ENCODE measurements around the gene CCDC33.

CCDC33 gene

DNA sequence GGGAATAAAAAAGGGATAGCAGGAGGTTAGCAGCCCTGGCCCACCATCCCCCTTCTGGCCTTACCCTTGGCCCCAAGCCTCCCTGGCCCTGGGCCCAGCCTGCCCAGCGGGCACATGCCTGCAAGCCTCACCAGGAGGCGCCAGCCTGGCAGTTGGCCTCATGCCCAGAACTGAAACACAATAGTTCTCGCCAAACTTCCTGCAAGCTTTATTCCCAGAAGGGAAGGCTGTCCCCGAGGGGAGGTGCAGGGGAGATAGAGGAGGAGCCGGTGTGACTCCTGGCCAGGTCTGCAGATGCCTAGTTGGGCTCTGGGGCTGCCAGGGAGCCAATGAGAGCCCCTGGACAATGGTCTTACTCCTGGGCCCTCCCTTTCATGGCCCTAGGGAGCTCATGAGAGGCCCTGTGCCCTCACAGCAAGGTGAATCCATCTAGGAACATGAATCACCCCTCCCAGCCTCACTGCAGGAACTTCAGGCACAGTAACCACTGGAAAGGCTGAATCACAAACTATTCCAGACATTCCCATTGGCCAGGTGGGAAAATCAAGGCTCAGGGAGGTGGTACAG is 4.0 kb downstream of the CCDC33 start:
- TF ChIP-seq GABPA (IDR thresholded peaks at IDR 0.05; ENCODE audit: low read depth) (no peak), POLR2AphosphoS5 (IDR thresholded peaks at IDR 0.05; ENCODE audit: low read depth) (no peak), SPI1 (IDR thresholded peaks at IDR 0.05; ENCODE audit: borderline replicate concordance, low read depth) (no peak)
- DNase-seq (ENCODE audit: low read depth in 1 of 2, low spot score in 1 of 2) = no peak
- Histone ChIP-seq H3K27me3 (ENCODE audit: insufficient read depth, poor library complexity, severe bottlenecking) (no peaks in the 10 kb centered on the region), H3K4me3 (replicated peaks; ENCODE audit: insufficient read depth, low read length) (no peak overlapping the region), H3K27ac (replicated peaks) (no peak overlapping the region)

DNA sequence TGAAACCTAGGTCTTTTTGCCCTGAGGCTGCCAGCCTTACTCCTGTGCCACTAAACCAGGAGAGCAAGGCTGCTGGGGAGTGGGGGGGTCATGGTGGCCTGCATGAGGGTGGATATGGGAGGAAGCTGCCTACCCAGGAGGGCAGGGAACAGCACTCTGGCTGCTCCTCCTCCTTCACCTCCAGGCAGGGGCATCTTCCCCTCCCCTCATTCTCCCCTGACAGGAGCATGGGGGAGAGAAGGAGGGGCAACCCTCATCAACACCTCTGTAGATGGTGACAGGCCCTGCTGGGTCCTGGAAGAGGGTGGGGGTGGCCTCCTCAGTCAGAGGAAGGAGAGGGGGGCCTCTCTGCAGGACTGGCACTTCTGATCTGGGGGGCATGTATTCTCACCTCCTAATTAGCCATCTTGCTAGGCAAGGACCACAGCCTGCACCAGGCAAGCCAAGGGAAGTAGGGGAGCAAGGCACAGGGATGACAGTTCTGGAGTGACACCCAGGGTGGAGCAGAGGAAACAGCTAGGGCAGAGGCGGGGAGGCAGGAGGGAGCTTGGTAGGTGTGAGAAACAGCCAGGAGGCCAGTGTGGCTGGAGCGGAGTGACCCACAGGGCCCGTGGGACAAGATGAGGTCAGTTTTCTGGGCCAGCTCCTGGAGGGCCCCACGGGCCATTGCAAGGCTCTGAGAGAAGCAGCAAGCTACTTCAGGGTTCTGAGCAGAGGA is 4.9 kb downstream of the CCDC33 start:
- TF ChIP-seq, protein P1, sequence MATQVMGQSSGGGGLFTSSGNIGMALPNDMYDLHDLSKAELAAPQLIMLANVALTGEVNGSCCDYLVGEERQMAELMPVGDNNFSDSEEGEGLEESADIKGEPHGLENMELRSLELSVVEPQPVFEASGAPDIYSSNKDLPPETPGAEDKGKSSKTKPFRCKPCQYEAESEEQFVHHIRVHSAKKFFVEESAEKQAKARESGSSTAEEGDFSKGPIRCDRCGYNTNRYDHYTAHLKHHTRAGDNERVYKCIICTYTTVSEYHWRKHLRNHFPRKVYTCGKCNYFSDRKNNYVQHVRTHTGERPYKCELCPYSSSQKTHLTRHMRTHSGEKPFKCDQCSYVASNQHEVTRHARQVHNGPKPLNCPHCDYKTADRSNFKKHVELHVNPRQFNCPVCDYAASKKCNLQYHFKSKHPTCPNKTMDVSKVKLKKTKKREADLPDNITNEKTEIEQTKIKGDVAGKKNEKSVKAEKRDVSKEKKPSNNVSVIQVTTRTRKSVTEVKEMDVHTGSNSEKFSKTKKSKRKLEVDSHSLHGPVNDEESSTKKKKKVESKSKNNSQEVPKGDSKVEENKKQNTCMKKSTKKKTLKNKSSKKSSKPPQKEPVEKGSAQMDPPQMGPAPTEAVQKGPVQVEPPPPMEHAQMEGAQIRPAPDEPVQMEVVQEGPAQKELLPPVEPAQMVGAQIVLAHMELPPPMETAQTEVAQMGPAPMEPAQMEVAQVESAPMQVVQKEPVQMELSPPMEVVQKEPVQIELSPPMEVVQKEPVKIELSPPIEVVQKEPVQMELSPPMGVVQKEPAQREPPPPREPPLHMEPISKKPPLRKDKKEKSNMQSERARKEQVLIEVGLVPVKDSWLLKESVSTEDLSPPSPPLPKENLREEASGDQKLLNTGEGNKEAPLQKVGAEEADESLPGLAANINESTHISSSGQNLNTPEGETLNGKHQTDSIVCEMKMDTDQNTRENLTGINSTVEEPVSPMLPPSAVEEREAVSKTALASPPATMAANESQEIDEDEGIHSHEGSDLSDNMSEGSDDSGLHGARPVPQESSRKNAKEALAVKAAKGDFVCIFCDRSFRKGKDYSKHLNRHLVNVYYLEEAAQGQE (IDR thresholded peaks at IDR 0.05; ENCODE audit: insufficient replicate concordance, low read depth) = no peak
- no peak for TF ChIP-seq GABPA (IDR thresholded peaks at IDR 0.05; ENCODE audit: low read depth)
- no peak for TF ChIP-seq SPI1 (IDR thresholded peaks at IDR 0.05; ENCODE audit: borderline replicate concordance, low read depth)
- TF ChIP-seq, protein P2, sequence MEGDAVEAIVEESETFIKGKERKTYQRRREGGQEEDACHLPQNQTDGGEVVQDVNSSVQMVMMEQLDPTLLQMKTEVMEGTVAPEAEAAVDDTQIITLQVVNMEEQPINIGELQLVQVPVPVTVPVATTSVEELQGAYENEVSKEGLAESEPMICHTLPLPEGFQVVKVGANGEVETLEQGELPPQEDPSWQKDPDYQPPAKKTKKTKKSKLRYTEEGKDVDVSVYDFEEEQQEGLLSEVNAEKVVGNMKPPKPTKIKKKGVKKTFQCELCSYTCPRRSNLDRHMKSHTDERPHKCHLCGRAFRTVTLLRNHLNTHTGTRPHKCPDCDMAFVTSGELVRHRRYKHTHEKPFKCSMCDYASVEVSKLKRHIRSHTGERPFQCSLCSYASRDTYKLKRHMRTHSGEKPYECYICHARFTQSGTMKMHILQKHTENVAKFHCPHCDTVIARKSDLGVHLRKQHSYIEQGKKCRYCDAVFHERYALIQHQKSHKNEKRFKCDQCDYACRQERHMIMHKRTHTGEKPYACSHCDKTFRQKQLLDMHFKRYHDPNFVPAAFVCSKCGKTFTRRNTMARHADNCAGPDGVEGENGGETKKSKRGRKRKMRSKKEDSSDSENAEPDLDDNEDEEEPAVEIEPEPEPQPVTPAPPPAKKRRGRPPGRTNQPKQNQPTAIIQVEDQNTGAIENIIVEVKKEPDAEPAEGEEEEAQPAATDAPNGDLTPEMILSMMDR (IDR thresholded peaks at IDR 0.05; ENCODE audit: insufficient read depth, low read length) = no peak
- no peak for TF ChIP-seq POLR2AphosphoS5 (IDR thresholded peaks at IDR 0.05; ENCODE audit: low read depth)
- no peak for DNase-seq (ENCODE audit: low read depth in 1 of 2, low spot score in 1 of 2)
- Histone ChIP-seq H3K4me3 (replicated peaks; ENCODE audit: insufficient read depth, low read length) (no peak overlapping the region), H3K27me3 (ENCODE audit: insufficient read depth, poor library complexity, severe bottlenecking) (no peaks in the 10 kb centered on the region), H3K27ac (replicated peaks) (no peak overlapping the region)

DNA sequence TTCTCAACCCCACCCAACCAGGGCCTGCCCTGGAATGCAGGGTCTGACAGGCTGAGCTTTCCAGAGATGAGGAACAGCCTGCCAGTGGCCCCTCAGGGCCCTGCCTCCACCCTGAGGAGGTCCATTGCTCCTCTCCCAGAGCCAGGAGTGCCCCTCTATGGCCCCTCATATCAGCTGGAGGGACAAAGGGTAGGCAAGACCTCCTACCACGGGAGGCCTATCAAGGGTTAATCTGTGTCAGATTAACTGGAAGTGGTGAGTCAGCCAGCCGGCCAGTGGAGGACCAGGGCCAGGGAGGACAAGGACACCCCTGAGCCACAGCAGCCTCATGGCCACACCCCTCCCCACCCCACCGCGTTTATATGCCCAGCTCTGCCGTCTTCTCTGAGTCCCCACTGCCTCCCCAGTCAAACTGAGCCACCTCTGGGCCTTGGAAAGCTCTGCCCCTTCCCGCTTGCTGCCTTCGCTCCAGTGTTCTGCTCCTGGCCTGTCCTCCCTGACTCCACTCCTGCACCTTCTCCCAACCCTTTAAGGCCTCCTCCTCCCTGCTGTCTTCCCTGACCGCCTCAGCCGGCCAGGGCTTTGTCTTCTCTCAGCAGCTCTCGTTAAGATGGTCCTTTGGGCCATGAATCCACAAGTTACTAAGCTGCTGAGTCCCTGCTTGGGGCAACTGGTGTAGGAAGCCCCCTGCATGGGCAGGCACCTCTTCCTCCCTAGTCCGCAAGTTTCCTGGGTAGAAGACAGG is 6.5 kb downstream of the CCDC33 start:
- no peak for DNase-seq (ENCODE audit: low read depth in 1 of 2, low spot score in 1 of 2)
- TF ChIP-seq, protein P2 (IDR thresholded peaks at IDR 0.05; ENCODE audit: insufficient read depth, low read length) = no peak
- TF ChIP-seq SPI1 (IDR thresholded peaks at IDR 0.05; ENCODE audit: borderline replicate concordance, low read depth) (no peak), POLR2AphosphoS5 (IDR thresholded peaks at IDR 0.05; ENCODE audit: low read depth) (no peak), GABPA (IDR thresholded peaks at IDR 0.05; ENCODE audit: low read depth) (no peak)
- TF ChIP-seq, protein P1 (IDR thresholded peaks at IDR 0.05; ENCODE audit: insufficient replicate concordance, low read depth) = no peak
- H3K27ac ChIP-seq (replicated peaks) = no peak overlapping the region
- no peaks in the 10 kb centered on the region for H3K27me3 ChIP-seq (ENCODE audit: insufficient read depth, poor library complexity, severe bottlenecking)
- no peak overlapping the region for H3K4me3 ChIP-seq (replicated peaks; ENCODE audit: insufficient read depth, low read length)

DNA sequence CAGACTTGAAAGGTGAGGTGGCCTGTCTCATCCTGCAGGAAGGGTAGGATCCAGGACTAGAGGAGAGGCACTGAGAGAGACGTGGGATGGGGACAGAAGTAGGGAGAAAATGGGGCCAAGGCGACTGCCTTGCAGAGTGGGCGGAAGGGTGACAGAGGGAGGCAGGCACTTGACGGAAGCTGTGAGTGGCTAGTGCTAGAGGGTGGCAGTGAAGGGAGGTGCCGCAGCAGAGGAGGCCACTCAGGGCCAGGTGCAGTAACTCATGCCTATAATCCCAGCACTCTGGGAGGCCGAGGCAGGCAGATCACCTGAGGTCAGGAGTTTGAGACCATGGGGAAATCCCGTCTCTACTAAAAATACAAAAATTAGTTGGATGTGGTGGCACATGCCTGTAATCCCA is 7.3 kb downstream of the CCDC33 start:
- Histone ChIP-seq H3K4me3 (replicated peaks; ENCODE audit: insufficient read depth, low read length) (no peak overlapping the region), H3K27me3 (ENCODE audit: insufficient read depth, poor library complexity, severe bottlenecking) (no peaks in the 10 kb centered on the region), H3K27ac (replicated peaks) (no peak overlapping the region)
- TF ChIP-seq, protein P2 (IDR thresholded peaks at IDR 0.05; ENCODE audit: insufficient read depth, low read length) = no peak
- TF ChIP-seq, protein P1 (IDR thresholded peaks at IDR 0.05; ENCODE audit: insufficient replicate concordance, low read depth) = no peak
- TF ChIP-seq SPI1 (IDR thresholded peaks at IDR 0.05; ENCODE audit: borderline replicate concordance, low read depth) (no peak), GABPA (IDR thresholded peaks at IDR 0.05; ENCODE audit: low read depth) (no peak), POLR2AphosphoS5 (IDR thresholded peaks at IDR 0.05; ENCODE audit: low read depth) (no peak)
- no peak for DNase-seq (ENCODE audit: low read depth in 1 of 2, low spot score in 1 of 2)

Measured in HL-60 (cell line).